MCF 10A (cell line): ENCODE data around the gene LSM11. TPM values are rescaled to one million over a fixed set of nuclear protein-coding genes. Genes with fewer than 3 reads are reported as not detected.

Source experiments
- BruUV-seq: library from RNA; stranded (reverse); fragments of 400-500 nt; replicated peaks from 2 replicates; lab custom pipeline; 2021; lab: Mats Ljungman, UMichigan
- CTCF ChIA-PET: fragments of 300-600 bp; sonication (Branson Sonifier 250); formaldehyde crosslinking; extraction: SDS; loops from one replicate; lab custom pipeline; 2021; ENCODE audit warnings: antibody characterized with exemption, inconsistent platforms; lab: Yijun Ruan, JAX
- POLR2A ChIA-PET: fragments of 300-600, 350-650 bp; sonication (Branson Sonifier 250); formaldehyde crosslinking; extraction: SDS; loops from one replicate; lab custom pipeline; 2020; ENCODE audit warnings: antibody characterized with exemption, inconsistent platforms; lab: Yijun Ruan, JAX
- DNase-seq: peaks from one replicate; pipeline ENCODE4 v3.0.0-alpha.2; 2018; ENCODE audit not compliant: unreplicated experiment
- H3K27ac Mint-ChIP-seq: one replicate; pipeline ENCODE4 v1.8.0; 2022; ENCODE audit warnings: mild to moderate bottlenecking, low read depth, mixed read lengths; ENCODE audit not compliant: unreplicated experiment
- H3K27me3 Mint-ChIP-seq: one replicate; pipeline ENCODE4 v1.8.0; 2022; ENCODE audit warnings: mixed read lengths; ENCODE audit not compliant: insufficient read depth, unreplicated experiment
- H3K36me3 Mint-ChIP-seq: one replicate; pipeline ENCODE4 v1.8.0; 2022; ENCODE audit warnings: mild to moderate bottlenecking, moderate library complexity, mixed read lengths; ENCODE audit not compliant: insufficient read depth, unreplicated experiment
- H3K4me1 Mint-ChIP-seq: one replicate; pipeline ENCODE4 v1.8.0; 2022; ENCODE audit warnings: mixed read lengths; ENCODE audit not compliant: insufficient read depth, unreplicated experiment
- H3K4me3 Mint-ChIP-seq: one replicate; pipeline ENCODE4 v1.8.0; 2022; ENCODE audit warnings: mild to moderate bottlenecking, moderate library complexity, mixed read lengths; ENCODE audit not compliant: unreplicated experiment
- H3K9me3 Mint-ChIP-seq: one replicate; pipeline ENCODE4 v1.8.0; 2022; ENCODE audit warnings: mixed read lengths; ENCODE audit not compliant: unreplicated experiment
- intact Hi-C: fragments of 100-400 bp; cut with micrococcal nuclease; formaldehyde crosslinking; loops from 2 replicates; pipeline ENCODE4 v1.14.1; 2022
- total RNA-seq: library from RNA; stranded (reverse); gene quantifications from 2 replicates; pipeline ENCODE4 v1.2.3, GENCODE V29; 2022
- TF ChIP-seq, protein P1 (sequence below): fragments of 200-600 bp; IDR thresholded peaks from one replicate; pipeline ENCODE4 v1.8.0; 2022; ENCODE audit warnings: antibody characterized with exemption, mild to moderate bottlenecking; ENCODE audit not compliant: unreplicated experiment

LSM11 gene
- total RNA-seq, 1 experiment from 2014 or later, result 3.4 TPM

DNA sequence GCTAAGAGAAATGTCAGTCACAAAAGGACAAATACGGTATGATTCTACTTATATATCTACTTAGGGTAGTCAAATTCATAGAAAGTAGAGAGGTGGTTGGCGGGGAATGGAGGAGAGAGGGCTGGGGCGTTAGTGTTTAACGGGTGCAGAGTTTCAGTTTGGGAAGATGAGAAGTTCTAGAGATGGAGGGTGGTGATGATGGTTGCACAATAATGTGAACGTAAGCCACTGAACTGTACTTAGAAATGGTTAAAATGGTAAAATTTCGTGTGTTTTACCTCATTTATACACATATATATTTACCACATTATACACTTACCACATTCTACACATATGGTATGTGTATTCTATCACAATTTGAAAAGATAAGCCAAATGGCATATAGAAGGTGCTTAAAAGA is 35.7 kb downstream of the LSM11 start:
- Mint-ChIP-seq H3K36me3 (peaks cover 19% of the 10 kb centered on the region), H3K4me1 (no peaks in the 10 kb centered on the region), H3K9me3 (no peaks in the 10 kb centered on the region), H3K27ac (no peak overlapping the region), H3K4me3 (no peak overlapping the region), H3K27me3 (no peaks in the 10 kb centered on the region)
- ChIA-PET CTCF (no interaction called here), POLR2A (no interaction called here)
- BruUV-seq, result no TSS peak
- no peak for DNase-seq
- TF ChIP-seq, protein P1, sequence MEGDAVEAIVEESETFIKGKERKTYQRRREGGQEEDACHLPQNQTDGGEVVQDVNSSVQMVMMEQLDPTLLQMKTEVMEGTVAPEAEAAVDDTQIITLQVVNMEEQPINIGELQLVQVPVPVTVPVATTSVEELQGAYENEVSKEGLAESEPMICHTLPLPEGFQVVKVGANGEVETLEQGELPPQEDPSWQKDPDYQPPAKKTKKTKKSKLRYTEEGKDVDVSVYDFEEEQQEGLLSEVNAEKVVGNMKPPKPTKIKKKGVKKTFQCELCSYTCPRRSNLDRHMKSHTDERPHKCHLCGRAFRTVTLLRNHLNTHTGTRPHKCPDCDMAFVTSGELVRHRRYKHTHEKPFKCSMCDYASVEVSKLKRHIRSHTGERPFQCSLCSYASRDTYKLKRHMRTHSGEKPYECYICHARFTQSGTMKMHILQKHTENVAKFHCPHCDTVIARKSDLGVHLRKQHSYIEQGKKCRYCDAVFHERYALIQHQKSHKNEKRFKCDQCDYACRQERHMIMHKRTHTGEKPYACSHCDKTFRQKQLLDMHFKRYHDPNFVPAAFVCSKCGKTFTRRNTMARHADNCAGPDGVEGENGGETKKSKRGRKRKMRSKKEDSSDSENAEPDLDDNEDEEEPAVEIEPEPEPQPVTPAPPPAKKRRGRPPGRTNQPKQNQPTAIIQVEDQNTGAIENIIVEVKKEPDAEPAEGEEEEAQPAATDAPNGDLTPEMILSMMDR, result no peak
- intact Hi-C loops, result no loop called here

DNA sequence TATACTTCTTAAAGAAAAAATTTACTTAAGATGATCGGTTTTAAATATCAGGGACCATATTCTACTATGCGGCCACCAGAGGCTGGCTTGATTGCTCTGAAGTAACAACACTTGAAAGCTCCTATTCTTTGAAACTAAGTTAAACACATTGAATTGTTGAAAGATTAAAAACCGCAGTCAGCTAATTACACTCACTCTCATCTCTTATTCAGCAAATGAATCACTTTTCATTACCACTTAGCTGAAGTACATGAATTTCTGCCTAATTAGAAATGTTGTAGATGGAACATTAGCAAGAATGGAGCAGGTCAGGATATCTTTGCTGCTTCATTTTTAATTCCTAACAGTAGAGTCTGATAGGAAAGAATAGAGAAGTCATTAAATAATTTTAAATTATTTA is 42.3 kb downstream of the LSM11 start:
- no peak overlapping the region for H3K27ac Mint-ChIP-seq

DNA sequence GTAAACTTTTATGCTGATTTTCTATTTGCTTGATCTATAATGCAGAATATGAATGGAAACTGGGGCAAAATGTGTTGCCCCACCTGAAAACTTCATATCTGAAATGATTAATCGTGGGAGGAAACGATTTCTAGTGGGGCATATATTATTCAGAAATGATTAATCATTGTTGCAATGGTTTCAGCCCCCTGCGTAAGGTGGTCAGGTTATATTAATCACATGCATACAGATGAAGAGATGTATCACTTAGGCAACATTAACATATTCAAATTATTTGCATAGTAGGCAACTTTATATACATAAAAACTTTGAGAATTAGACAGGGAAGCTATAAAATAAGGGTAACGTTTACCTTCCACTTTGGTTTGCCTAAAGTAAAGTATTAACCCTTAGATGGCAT is 49.8 kb downstream of the LSM11 start:
- H3K27ac Mint-ChIP-seq, result no peak overlapping the region
- no peaks in the 10 kb centered on the region for H3K4me1 Mint-ChIP-seq
- H3K4me3 Mint-ChIP-seq, result no peak overlapping the region
- no TSS peak for BruUV-seq
- no peak for DNase-seq
- intact Hi-C loops, result no loop called here
- ChIA-PET POLR2A (interaction anchor here (1.8 to 2.0 kb wide), 2 partner anchors 10 kb away, joined by 4 to 12 read pairs; no protein-coding TSS in a partner anchor), CTCF (interaction anchor here (0.6 to 3.6 kb wide), 4 partner anchors 24 to 194 kb away, joined by 3 to 19 read pairs (median 4); no protein-coding TSS in a partner anchor)
- peaks cover 84% of the 10 kb centered on the region for H3K36me3 Mint-ChIP-seq
- TF ChIP-seq, protein P1, result no peak
- H3K27me3 Mint-ChIP-seq, result no peaks in the 10 kb centered on the region
- H3K9me3 Mint-ChIP-seq, result no peaks in the 10 kb centered on the region

More for the DNA sequence above, 42.3 kb downstream of the LSM11 start:
- ChIA-PET CTCF (no interaction called here), POLR2A (interaction anchor here (0.7 to 1.0 kb wide), 2 partner anchors 17 to 163 kb away, joined by 3 to 5 read pairs; no protein-coding TSS in a partner anchor)
- intact Hi-C loops, result no loop called here
- TF ChIP-seq, protein P1, result no peak
- DNase-seq, result no peak
- no peaks in the 10 kb centered on the region for H3K4me1 Mint-ChIP-seq
- H3K4me3 Mint-ChIP-seq, result no peak overlapping the region
- BruUV-seq, result no TSS peak
- H3K9me3 Mint-ChIP-seq, result no peaks in the 10 kb centered on the region
- H3K36me3 Mint-ChIP-seq, result peaks cover 85% of the 10 kb centered on the region
- H3K27me3 Mint-ChIP-seq, result no peaks in the 10 kb centered on the region

DNA sequence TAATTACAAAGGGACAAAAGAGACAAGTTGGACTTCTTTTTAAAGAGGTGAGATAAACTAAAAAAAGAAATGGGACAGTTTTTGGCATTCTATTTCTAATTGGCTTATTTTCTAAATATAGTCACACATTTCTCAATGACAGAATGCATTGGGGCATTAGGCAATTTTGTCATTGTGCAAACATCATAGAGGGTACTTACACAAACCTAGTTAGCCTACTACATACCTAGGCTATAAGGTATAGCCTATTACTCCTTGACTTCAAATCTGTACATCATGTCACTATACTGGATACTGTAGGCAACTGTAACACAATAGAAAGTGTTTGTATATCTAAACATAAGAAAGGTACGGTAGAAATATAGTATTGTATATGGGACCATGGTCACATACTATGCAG is 56.1 kb downstream of the LSM11 start:
- ChIA-PET POLR2A (no interaction called here), CTCF (interaction anchor here (0.5 kb wide), 1 partner anchor 255 kb away, joined by 6 read pairs; no protein-coding TSS in a partner anchor)
- TF ChIP-seq, protein P1, result no peak
- H3K4me1 Mint-ChIP-seq, result no peaks in the 10 kb centered on the region
- H3K27ac Mint-ChIP-seq, result no peak overlapping the region
- DNase-seq, result peak; percentile 30
- H3K36me3 Mint-ChIP-seq, result peaks cover 63% of the 10 kb centered on the region
- no TSS peak for BruUV-seq
- no peaks in the 10 kb centered on the region for H3K9me3 Mint-ChIP-seq
- H3K27me3 Mint-ChIP-seq, result no peaks in the 10 kb centered on the region
- no peak overlapping the region for H3K4me3 Mint-ChIP-seq
- intact Hi-C loops, result no loop called here
